ELR (cell line): ENCODE results near the gene GIMAP6.
"Not testable (repeated sequence)": the region's sequence is repeated elsewhere in the genome, so short reads cannot be mapped to it uniquely, and the experiment has no call there.

Experiments used
- DNase-seq: peaks from one replicate; pipeline ENCODE4 v3.0.0-alpha.2; 2015; ENCODE audit warnings: low read depth

Gene GIMAP6

GRCh38 chr7:150585199-150585598, 47.0 kb downstream of the GIMAP6 start:
- no peak for DNase-seq

DNA sequence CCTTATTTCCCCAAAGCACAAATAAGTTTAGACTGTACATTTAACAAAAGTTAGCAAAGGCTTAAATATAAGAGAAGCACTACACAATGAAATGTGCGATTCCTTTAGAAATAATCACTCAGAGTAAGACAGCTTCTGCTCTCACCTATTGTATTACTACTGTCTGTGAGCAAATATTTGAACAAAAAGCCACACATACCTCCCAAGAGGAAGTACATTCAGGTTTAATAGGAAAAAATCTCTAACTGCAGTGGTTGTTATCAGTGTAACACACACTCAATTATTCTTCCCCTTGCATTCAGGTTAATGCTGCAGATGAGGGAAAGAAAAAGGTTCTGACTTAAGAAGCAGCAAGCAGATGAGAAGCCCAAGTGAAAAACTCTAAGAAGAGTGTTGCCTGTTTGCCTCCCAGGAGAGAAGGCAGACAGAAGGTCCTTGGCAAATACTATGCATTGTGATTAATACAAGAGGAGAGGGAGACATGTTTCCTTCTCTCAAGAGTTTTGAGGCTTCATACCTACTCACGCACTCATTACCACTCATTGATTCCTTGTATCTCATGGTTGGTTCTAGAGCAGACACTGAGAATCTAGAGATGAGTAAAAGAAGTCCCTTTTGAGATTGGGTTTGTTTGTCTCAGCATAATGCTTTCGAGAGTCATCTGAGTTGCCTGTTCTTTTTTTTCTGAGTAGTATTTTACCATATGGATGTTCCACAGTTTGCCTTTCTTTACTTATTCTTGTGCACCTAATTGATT, 51.4 kb downstream of the GIMAP6 start:
- DNase-seq = no peak

GRCh38 chr7:150579979-150580637, 52.1 kb downstream of the GIMAP6 start:
- not testable (repeated sequence) for DNase-seq
